Panc1 (cell line): Measurements from ENCODE around the gene TRAF7.

Experiments
- CTCF ChIP-seq: fragments of 450-650 bp; IDR thresholded peaks from 2 replicates; pipeline ENCODE4 v1.5.1; 2017; ENCODE audit warnings: mild to moderate bottlenecking
- REST ChIP-seq, 2 experiments: IDR thresholded peaks; 2 replicates each; pipeline ENCODE4 v1.6.1; 2011 to 2012; ENCODE audit warnings: low read depth in 2 of 2, control low read depth in 1 of 2, low read length in 1 of 2, mild to moderate bottlenecking in 1 of 2, moderate library complexity in 1 of 2; ENCODE audit not compliant: insufficient read depth in 1 of 2

DNA sequence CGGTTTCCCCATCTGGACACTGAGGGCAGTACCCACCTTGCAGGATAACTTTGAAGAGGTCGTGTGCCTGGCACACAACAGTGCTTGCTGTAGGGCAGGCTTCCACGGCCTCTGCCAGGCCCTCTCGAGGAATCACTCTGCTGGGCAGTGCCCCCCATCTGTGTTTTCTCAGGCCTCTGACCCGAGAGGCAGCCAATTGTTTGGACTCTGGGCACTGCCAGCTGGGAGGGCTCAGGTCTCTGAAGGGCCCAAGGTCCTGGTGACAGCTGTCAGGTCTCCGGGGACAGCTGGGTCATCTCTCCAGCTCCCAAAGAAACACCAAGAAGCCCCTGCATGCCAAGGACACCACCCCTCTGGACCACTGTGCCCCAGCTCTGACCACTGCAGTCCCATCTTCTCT lies 8.2 kb upstream of the TRAF7 start:
- TF ChIP-seq REST (IDR thresholded peaks at IDR 0.05; ENCODE audit: insufficient read depth in 1 of 2, low read depth in 2 of 2, low read length in 1 of 2) (no peak), CTCF (no peak)
